ENCODE measurements around the gene DAGLA. TPM values are rescaled to one million over a fixed set of nuclear protein-coding genes. Genes with fewer than 3 reads are reported as not detected.

Gene DAGLA, protein sequence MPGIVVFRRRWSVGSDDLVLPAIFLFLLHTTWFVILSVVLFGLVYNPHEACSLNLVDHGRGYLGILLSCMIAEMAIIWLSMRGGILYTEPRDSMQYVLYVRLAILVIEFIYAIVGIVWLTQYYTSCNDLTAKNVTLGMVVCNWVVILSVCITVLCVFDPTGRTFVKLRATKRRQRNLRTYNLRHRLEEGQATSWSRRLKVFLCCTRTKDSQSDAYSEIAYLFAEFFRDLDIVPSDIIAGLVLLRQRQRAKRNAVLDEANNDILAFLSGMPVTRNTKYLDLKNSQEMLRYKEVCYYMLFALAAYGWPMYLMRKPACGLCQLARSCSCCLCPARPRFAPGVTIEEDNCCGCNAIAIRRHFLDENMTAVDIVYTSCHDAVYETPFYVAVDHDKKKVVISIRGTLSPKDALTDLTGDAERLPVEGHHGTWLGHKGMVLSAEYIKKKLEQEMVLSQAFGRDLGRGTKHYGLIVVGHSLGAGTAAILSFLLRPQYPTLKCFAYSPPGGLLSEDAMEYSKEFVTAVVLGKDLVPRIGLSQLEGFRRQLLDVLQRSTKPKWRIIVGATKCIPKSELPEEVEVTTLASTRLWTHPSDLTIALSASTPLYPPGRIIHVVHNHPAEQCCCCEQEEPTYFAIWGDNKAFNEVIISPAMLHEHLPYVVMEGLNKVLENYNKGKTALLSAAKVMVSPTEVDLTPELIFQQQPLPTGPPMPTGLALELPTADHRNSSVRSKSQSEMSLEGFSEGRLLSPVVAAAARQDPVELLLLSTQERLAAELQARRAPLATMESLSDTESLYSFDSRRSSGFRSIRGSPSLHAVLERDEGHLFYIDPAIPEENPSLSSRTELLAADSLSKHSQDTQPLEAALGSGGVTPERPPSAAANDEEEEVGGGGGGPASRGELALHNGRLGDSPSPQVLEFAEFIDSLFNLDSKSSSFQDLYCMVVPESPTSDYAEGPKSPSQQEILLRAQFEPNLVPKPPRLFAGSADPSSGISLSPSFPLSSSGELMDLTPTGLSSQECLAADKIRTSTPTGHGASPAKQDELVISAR
- total RNA-seq, result under 1 TPM in 1 of 2 experiments, not detected in 1; 0.05 TPM

DNA sequence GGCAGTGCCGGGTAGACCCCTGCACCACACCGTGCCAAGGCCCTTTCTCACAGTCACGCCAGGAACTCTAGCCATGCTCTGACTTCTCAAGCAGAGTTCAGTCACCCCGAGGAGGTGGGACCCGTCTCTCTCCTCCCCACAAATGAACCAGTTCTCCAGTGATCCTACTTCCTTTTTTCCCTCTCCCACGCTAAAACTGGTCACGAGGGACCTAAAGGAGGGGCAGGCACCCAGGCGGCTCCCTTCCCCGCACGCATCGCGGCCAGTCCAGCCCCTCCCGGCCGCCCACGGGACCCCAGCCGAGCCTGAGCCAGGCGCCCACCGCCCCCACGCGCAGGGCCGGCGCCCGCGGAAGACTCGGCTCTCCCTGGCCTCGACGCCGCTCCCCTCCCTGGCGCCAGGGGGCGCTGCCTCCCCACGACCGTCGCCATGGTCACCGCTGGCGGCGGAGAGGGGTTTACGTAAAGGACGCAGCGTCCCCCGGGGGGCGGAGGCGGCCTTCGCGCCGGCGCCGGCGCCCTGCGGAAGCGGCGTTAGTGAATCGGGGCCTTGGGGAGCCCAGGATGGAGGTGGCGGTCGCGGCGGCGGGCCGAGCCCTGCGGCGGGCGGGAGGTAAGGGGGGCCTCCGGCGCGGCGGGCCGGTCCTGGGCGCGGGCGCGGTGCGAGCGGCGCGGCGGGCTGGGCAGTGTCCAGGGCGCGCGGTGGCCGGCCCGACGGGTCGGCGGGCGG, at the start of gene DAGLA:
Gene DAGLA (plus strand): TSS at position 499 of the 729 bp plus-strand sequence. CDS start 39,765 bp downstream, outside the sequence.
- CTCF ChIA-PET, result interaction anchor here (0.6 to 5.7 kb wide), 4 partner anchors 27 to 55 kb away, joined by 3 to 67 read pairs (median 5); no protein-coding TSS in a partner anchor
- no peaks in the 10 kb centered on the region for H3K36me3 Mint-ChIP-seq (ENCODE audit: low read depth)
- H3K9me3 Mint-ChIP-seq, result no peaks in the 10 kb centered on the region
- TF ChIP-seq, protein P1, sequence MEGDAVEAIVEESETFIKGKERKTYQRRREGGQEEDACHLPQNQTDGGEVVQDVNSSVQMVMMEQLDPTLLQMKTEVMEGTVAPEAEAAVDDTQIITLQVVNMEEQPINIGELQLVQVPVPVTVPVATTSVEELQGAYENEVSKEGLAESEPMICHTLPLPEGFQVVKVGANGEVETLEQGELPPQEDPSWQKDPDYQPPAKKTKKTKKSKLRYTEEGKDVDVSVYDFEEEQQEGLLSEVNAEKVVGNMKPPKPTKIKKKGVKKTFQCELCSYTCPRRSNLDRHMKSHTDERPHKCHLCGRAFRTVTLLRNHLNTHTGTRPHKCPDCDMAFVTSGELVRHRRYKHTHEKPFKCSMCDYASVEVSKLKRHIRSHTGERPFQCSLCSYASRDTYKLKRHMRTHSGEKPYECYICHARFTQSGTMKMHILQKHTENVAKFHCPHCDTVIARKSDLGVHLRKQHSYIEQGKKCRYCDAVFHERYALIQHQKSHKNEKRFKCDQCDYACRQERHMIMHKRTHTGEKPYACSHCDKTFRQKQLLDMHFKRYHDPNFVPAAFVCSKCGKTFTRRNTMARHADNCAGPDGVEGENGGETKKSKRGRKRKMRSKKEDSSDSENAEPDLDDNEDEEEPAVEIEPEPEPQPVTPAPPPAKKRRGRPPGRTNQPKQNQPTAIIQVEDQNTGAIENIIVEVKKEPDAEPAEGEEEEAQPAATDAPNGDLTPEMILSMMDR (IDR thresholded peaks at IDR 0.05), result peak; percentile 94
- ATAC-seq (peak; percentile 93), DNase-seq (peak; percentile 76)
- H3K4me1 Mint-ChIP-seq (ENCODE audit: low read depth), result peaks cover 3% of the 10 kb centered on the region
- peaks cover 23% of the 10 kb centered on the region for H3K27me3 Mint-ChIP-seq
- POLR2A ChIA-PET, result interaction anchor here (2.0 kb wide), 1 partner anchor 11 kb away, joined by 7 read pairs; no protein-coding TSS in a partner anchor
- intact Hi-C loops (cut with micrococcal nuclease), result loop anchor here (2.0 kb wide), 1 partner anchor 51 kb away; no protein-coding TSS in a partner anchor
- H3K27ac Mint-ChIP-seq, result no peak within 1 kb of the TSS
- H3K4me3 Mint-ChIP-seq, result peak within 1 kb of the TSS; percentile 40

DNA sequence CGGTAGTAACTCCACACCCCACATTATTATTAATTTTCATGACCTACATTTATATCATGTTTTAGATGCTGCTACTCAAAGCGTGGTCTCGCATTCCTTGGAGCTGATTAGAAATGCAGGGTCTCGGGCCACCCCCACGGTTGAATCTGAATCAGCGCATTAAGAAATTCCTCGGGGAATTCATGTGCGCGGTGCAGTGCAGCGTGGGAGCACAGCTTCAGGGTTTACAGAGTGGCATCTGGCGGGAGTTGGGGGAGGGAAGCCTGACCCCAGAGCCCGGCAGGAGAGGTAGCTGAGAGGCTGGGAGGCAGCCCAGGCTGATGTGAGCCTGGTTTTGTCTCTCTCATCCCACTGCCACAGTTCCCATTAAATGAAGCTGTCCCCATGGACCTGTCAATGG, 48.1 kb upstream of the DAGLA start:
- ChIA-PET POLR2A (no interaction called here), CTCF (no interaction called here)
- DNase-seq (no peak), ATAC-seq (no peak)
- intact Hi-C loops (cut with micrococcal nuclease), result loop anchor here (10.0 kb wide), 1 partner anchor 97 kb away; no protein-coding TSS in a partner anchor
- peaks cover 9% of the 10 kb centered on the region for H3K27me3 Mint-ChIP-seq
- no peak overlapping the region for H3K27ac Mint-ChIP-seq
- H3K36me3 Mint-ChIP-seq (ENCODE audit: low read depth), result no peaks in the 10 kb centered on the region
- H3K4me1 Mint-ChIP-seq (ENCODE audit: low read depth), result peaks cover 7% of the 10 kb centered on the region
- H3K9me3 Mint-ChIP-seq, result no peaks in the 10 kb centered on the region
- H3K4me3 Mint-ChIP-seq, result no peak overlapping the region
- TF ChIP-seq, protein P1 (IDR thresholded peaks at IDR 0.05), result no peak

- ChIA-PET CTCF (interaction anchor here (1.0 to 1.7 kb wide), 3 partner anchors 103 to 188 kb away, joined by 3 to 7 read pairs (median 3); no protein-coding TSS in a partner anchor), POLR2A (no interaction called here)
- intact Hi-C loops (cut with micrococcal nuclease), result loop anchor here (10.0 kb wide), 1 partner anchor 101 kb away; no protein-coding TSS in a partner anchor
- Mint-ChIP-seq H3K27ac (no peak overlapping the region), H3K9me3 (no peaks in the 10 kb centered on the region), H3K4me3 (no peak overlapping the region), H3K36me3 (ENCODE audit: low read depth) (no peaks in the 10 kb centered on the region), H3K4me1 (ENCODE audit: low read depth) (no peaks in the 10 kb centered on the region), H3K27me3 (peaks cover 1% of the 10 kb centered on the region)
- TF ChIP-seq, protein P1 (IDR thresholded peaks at IDR 0.05), result no peak
- ATAC-seq (no peak), DNase-seq (no peak)
Measured at GRCh38 chr11:61635304-61635703, 44.9 kb upstream of the DAGLA start.

DNA sequence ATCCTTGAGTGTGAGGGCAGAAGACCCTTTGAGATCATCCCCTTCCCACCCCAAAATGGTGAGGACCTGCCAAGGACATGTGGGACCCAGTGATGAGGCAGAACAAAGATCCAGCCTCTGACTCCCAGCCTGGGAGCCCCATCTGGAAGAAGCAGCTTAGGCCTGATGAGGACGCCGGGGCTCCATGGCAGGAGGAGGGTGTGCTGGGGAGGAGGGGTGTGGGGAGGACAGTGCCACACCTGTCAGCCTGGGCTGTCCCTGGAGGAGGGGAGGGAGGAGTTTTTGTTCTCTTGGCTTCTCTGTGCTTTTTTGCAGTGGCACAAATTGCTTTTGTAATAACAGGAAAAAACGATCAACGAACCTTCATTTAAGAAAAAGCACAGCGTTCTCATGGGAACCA, 44.4 kb upstream of the DAGLA start:
- intact Hi-C loops (cut with micrococcal nuclease), result loop anchor here (10.0 kb wide), 1 partner anchor 101 kb away; no protein-coding TSS in a partner anchor
- H3K27me3 Mint-ChIP-seq, result peaks cover 1% of the 10 kb centered on the region
- H3K9me3 Mint-ChIP-seq, result no peaks in the 10 kb centered on the region
- ChIA-PET CTCF (interaction anchor here (0.9 to 1.7 kb wide), 3 partner anchors 115 to 189 kb away, joined by 3 to 7 read pairs (median 3); no protein-coding TSS in a partner anchor), POLR2A (no interaction called here)
- no peak for DNase-seq
- no peak overlapping the region for H3K27ac Mint-ChIP-seq
- TF ChIP-seq, protein P1 (IDR thresholded peaks at IDR 0.05), result no peak
- no peak overlapping the region for H3K4me3 Mint-ChIP-seq
- H3K4me1 Mint-ChIP-seq (ENCODE audit: low read depth), result no peaks in the 10 kb centered on the region
- no peaks in the 10 kb centered on the region for H3K36me3 Mint-ChIP-seq (ENCODE audit: low read depth)
- no peak for ATAC-seq

Measured in activated CD8-positive, alpha-beta T cell treated with anti-CD3 and anti-CD28 coated beads for 36 hours (primary cell).